GM12892 (cell line): ENCODE results near the gene PHF1.

ENCODE experiments used
- POLR2A ChIP-seq: IDR thresholded peaks from 2 replicates; pipeline ENCODE4 v1.6.1; 2011; ENCODE audit warnings: low read depth, low read length, control low read depth
- POLR2AphosphoS5 ChIP-seq: IDR thresholded peaks from 2 replicates; pipeline ENCODE4 v1.6.1; 2011; ENCODE audit warnings: low read depth, low read length, control low read depth
- TAF1 ChIP-seq: IDR thresholded peaks from 2 replicates; pipeline ENCODE4 v1.6.1; 2011; ENCODE audit warnings: low read depth, mild to moderate bottlenecking, control low read depth, low read length, borderline replicate concordance

DNA sequence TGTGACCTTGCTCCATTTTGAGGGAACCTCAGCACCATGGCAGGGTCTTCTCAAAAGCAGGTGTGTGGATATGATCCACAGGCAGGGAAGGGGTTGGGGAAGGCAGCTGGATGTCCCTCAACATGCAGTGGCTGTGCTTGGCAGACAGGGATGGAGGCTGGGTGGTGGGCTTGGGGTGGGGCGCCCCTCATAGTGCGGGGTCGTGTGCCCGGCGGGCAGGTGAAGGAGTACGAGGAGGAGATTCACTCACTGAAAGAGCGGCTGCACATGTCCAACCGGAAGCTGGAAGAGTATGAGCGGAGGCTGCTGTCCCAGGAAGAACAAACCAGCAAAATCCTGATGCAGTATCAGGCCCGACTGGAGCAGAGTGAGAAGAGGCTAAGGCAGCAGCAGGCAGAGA is 35.5 kb downstream of the PHF1 start:
- TF ChIP-seq POLR2AphosphoS5 (no peak), POLR2A (no peak), TAF1 (no peak)
